ENCODE results near the gene ADAMTS17.

DNA sequence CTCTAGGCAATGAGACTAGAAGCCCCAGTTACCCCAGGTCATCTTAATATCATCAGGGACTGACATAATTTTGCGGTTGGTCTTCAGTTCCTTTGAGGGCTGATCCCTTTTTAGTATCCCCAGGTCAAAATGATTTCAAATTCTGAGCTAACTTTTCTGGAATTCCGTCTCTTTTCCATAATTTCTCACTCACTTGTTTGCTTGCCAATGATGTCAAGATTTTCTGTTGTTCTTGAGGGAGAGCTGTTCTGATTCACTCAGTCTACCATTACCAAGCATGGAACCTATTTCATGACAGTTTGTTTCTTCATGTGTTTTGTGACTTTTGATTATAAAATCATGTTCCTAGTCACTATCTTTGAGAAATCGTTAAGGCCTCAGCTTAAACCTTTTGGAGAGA is 418.1 kb downstream of the ADAMTS17 start:
- TF ChIP-seq POLR2A (IDR thresholded peaks at IDR 0.05), result no peak
- no peak for TF ChIP-seq CTCF (IDR thresholded peaks at IDR 0.05)
